GM20000 (cell line): ENCODE data around the gene LRMDA.

Source experiments
- DNase-seq: peaks from one replicate; pipeline ENCODE4 v3.0.0; 2012; ENCODE audit warnings: low spot score
- TF ChIP-seq, protein P1 (sequence below): IDR thresholded peaks from 2 replicates; pipeline ENCODE4 v1.5.1; 2012; ENCODE audit warnings: mild to moderate bottlenecking, control low read depth; ENCODE audit errors: extremely low read depth, missing control alignments

The LRMDA gene

GRCh38 chr10:76029782-76030181 is 598.4 kb downstream of the LRMDA start:
- TF ChIP-seq, protein P1, sequence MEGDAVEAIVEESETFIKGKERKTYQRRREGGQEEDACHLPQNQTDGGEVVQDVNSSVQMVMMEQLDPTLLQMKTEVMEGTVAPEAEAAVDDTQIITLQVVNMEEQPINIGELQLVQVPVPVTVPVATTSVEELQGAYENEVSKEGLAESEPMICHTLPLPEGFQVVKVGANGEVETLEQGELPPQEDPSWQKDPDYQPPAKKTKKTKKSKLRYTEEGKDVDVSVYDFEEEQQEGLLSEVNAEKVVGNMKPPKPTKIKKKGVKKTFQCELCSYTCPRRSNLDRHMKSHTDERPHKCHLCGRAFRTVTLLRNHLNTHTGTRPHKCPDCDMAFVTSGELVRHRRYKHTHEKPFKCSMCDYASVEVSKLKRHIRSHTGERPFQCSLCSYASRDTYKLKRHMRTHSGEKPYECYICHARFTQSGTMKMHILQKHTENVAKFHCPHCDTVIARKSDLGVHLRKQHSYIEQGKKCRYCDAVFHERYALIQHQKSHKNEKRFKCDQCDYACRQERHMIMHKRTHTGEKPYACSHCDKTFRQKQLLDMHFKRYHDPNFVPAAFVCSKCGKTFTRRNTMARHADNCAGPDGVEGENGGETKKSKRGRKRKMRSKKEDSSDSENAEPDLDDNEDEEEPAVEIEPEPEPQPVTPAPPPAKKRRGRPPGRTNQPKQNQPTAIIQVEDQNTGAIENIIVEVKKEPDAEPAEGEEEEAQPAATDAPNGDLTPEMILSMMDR: no peak
- no peak for DNase-seq

DNA sequence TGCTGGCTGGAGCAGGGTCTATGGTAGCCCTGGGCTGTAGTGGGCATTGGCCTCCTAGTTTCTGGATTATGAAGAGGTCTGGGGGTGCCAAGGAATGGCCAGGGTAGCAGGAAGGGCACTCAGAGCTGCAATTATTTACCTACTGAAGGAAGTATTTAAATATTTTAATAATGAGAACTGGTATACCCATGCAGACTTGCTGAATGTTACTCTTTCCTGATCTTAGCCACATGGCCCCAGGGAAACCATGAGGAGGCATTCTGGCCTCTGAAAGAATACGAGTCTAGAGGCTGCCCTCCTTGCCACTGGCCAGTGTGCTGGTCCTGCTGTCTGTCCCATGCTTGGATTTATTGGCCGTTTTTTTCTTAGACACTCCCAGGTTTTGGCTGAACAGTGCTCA is 599.7 kb downstream of the LRMDA start:
- TF ChIP-seq, protein P1: no peak
- DNase-seq: no peak

DNA sequence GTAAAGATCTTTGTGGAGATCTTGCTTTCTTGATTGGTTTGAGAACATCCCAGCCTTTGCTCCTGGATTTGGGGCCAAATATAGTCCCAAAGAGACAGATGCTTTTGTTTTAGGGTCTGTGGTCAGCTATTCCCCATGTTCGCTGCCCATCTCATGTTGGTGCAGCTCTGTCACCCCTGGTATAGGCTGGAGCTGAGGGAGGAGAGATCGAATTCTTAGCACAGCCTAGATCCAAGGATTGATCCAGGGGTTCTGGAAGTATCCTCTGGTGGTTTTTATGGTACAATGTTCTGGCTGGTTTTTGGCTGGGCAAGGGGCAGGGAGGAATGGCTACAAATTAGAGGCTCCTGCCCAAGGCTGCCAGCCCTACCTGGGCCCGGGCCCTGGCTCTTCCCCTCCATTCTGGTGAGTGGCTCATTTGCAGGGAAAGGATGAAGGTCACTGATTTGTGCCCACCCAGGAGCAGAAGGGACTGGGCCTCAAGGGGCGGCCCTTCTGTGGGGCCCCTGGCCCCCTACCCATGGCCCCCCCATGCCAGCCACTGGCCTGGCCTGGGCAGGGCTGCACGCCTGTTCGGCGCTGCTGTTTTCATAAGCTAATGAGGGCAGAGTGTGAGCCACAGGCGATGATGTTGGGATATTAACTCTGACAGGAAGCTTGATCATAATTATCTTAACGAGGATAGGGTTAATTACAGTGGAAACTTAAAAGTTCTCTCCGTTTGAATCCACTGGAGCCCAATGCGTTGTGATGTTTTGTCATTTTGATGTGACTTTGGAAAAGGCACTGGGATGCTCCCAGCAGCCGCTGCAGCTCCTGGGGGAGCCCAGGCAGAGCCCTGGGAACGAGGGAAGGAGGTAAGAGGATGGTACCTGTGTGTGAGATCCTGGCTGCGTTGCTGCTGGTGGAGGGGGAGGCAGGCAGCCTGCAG is 600.6 kb downstream of the LRMDA start:
- DNase-seq: no peak
- TF ChIP-seq, protein P1: no peak

DNA sequence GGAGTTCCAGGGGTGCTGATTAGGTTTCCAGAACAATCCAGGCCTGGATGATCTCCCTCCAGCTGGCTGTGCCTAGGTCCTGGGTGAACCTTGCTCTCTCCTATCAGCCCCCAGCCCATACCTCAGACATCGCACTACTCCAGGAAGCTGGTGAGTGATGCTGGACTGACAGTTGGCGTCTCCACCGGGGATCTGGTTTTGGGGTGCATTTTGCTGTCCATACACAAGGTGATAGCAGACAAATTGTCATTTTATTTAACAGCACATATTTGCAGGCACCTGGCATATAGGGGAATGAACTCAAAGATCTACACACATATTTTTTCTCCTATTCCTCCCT is 601.2 kb downstream of the LRMDA start:
- TF ChIP-seq, protein P1: no peak
- no peak for DNase-seq

DNA sequence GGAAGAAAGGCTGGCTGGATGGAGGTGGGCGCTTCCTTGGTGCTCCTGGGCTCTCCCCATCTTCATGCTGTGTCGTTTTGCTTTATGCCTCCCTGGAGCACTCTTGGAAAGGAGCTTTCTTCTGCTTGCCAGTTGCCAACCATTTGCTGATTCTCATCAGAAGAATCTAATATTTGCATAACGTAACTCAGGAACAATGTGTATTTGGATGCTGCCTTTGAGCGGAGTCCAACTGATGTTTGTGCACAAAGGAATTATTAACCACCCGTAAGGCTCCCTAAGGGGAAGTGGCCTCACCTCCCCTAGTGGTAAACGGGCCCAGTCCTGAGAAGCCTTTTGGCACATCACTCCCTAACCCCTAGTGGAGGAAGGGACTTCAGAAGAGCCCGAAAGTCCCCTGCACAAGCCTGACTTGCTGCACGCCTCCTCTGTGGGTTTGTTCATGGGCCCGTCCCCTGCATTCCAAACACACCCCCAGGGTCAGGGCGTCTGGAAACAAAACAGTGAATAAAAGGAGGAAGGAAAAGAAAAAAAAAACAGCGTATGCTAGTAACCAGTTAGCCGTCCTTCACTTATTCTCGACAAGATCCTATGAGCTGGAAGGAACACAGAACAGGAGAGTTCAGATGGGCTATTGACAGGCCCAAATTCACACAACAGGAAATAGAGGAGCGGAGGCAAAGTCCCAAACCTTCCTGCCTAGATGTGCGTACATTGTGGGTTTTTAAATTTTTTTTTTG is 602.2 kb downstream of the LRMDA start:
- TF ChIP-seq, protein P1: no peak
- DNase-seq: no peak

GRCh38 chr10:76034353-76035205 is 603.2 kb downstream of the LRMDA start:
- DNase-seq: no peak

More at GRCh38 chr10:76034353-76035205, 603.2 kb downstream of the LRMDA start:
- TF ChIP-seq, protein P1: no peak
